Endodermal cell (in vitro differentiated cells): ENCODE measurements around the gene FREM3. TPM values are rescaled to one million over a fixed set of nuclear protein-coding genes. Genes with fewer than 3 reads are reported as not detected.

ENCODE experiments used
- DNase-seq: peaks from one replicate; pipeline ENCODE4 v3.0.0-alpha.2; 2017
- H3K27ac ChIP-seq: 2 replicates; pipeline ENCODE4 v1.5.1; 2013; ENCODE audit warnings: mild to moderate bottlenecking, low read depth, low read length, moderate library complexity
- H3K27me3 ChIP-seq: 2 replicates; pipeline ENCODE4 v1.6.1; 2013; ENCODE audit warnings: mild to moderate bottlenecking, low read length, moderate library complexity; ENCODE audit not compliant: insufficient read depth, control insufficient read depth, poor library complexity, severe bottlenecking
- H3K36me3 ChIP-seq: 2 replicates; pipeline ENCODE4 v1.7.0; 2013; ENCODE audit warnings: mild to moderate bottlenecking, low read length, moderate library complexity; ENCODE audit not compliant: control insufficient read depth, insufficient read depth
- H3K4me1 ChIP-seq: one replicate; pipeline ENCODE4 v1.7.0; 2013; ENCODE audit warnings: low read length; ENCODE audit not compliant: control insufficient read depth, insufficient read depth
- H3K4me3 ChIP-seq: 2 replicates; pipeline ENCODE4 v1.5.1; 2013; ENCODE audit warnings: mild to moderate bottlenecking, low read length, moderate library complexity
- H3K9ac ChIP-seq: 2 replicates; pipeline ENCODE4 v1.6.1; 2013; ENCODE audit warnings: mild to moderate bottlenecking, low read length, moderate library complexity; ENCODE audit not compliant: poor library complexity, severe bottlenecking; ENCODE audit errors: extremely low read depth
- H3K9me3 ChIP-seq: 2 replicates; pipeline ENCODE4 v1.6.1; 2013; ENCODE audit warnings: mild to moderate bottlenecking, low read length, moderate library complexity; ENCODE audit not compliant: control insufficient read depth
- H3K27ac Mint-ChIP-seq: 2 replicates; pipeline ENCODE4 v1.8.0; 2020; ENCODE audit warnings: mixed read lengths
- H3K27me3 Mint-ChIP-seq: 2 replicates; pipeline ENCODE4 v1.8.0; 2021; ENCODE audit warnings: mild to moderate bottlenecking, mixed read lengths; ENCODE audit not compliant: insufficient read depth
- H3K36me3 Mint-ChIP-seq: 2 replicates; pipeline ENCODE4 v1.8.0; 2020; ENCODE audit warnings: low read depth, mixed read lengths
- H3K4me1 Mint-ChIP-seq: 2 replicates; pipeline ENCODE4 v1.8.0; 2020; ENCODE audit warnings: mixed read lengths
- H3K4me3 Mint-ChIP-seq: 2 replicates; pipeline ENCODE4 v1.8.0; 2020; ENCODE audit warnings: mild to moderate bottlenecking, moderate library complexity, mixed read lengths
- H3K9me3 Mint-ChIP-seq: 2 replicates; pipeline ENCODE4 v1.8.0; 2020; ENCODE audit warnings: mild to moderate bottlenecking, mixed read lengths
- CTCF ChIP-seq: fragments of 200-600 bp; sonication (generic); conservative IDR thresholded peaks from 2 replicates; pipeline ENCODE4 v1.5.0; 2021; ENCODE audit warnings: antibody characterized with exemption, mild to moderate bottlenecking
- whole genome bisulfite sequencing, 2 experiments: methylation state at CpG; one replicate each; pipeline versions ENCODE4 v1.1.5 to v1.1.7; 2013; ENCODE audit warnings: missing lambda C conversion rate in 2 of 2, mixed read lengths in 1 of 2; ENCODE audit not compliant: insufficient coverage in 1 of 2, insufficient read length in 1 of 2; 5-methylcytosine and 5-hydroxymethylcytosine counted together
- total RNA-seq, 2 donors: library from RNA; stranded (reverse); fragmentation: NEBNext Ultra II Directional in 1 of 2; extraction: Animal tissue kit (Norgen Biotek cat#: 25700) in 1 of 2; gene quantifications; 2 replicates in 1 of 2; 3 replicates in 1 of 2; pipeline ENCODE4 v1.2.1, GENCODE V29; 2021

The FREM3 gene
- total RNA-seq, 2 donors from 2014 or later, result 0.13 to 0.20 TPM

GRCh38 chr4:143711543-143712154 is 11.2 kb upstream of the FREM3 start:
- no peak overlapping the region for H3K27ac Mint-ChIP-seq
- DNase-seq, result peak; percentile 73
- Histone ChIP-seq H3K27me3 (no peaks in the 10 kb centered on the region), H3K36me3 (no peaks in the 10 kb centered on the region), H3K9ac (no peak overlapping the region), H3K4me3 (no peak overlapping the region), H3K9me3 (no peaks in the 10 kb centered on the region), H3K27ac (no peak overlapping the region), H3K4me1 (no peaks in the 10 kb centered on the region)
- WGBS, 2 experiments, result 76 to 77% methylated on average over 2 to 4 of the region's 4 CpGs
- peaks cover 8% of the 10 kb centered on the region for H3K27me3 Mint-ChIP-seq
- peak; percentile 79 for TF ChIP-seq CTCF
- no peak overlapping the region for H3K4me3 Mint-ChIP-seq
- H3K36me3 Mint-ChIP-seq, result no peaks in the 10 kb centered on the region
- peaks cover 3% of the 10 kb centered on the region for H3K9me3 Mint-ChIP-seq
- H3K4me1 Mint-ChIP-seq, result peaks cover 15% of the 10 kb centered on the region

GRCh38 chr4:143701365-143701764 is 890 bp upstream of the FREM3 start:
- no peak for TF ChIP-seq CTCF
- H3K9me3 Mint-ChIP-seq, result no peaks in the 10 kb centered on the region
- Histone ChIP-seq H3K4me1 (no peaks in the 10 kb centered on the region), H3K36me3 (no peaks in the 10 kb centered on the region), H3K4me3 (peak overlapping the region; percentile 77), H3K9ac (no peak overlapping the region), H3K27me3 (peaks cover 84% of the 10 kb centered on the region), H3K27ac (no peak overlapping the region), H3K9me3 (no peaks in the 10 kb centered on the region)
- no peak overlapping the region for H3K27ac Mint-ChIP-seq
- H3K4me1 Mint-ChIP-seq, result peaks cover 3% of the 10 kb centered on the region
- H3K27me3 Mint-ChIP-seq, result peaks cover 89% of the 10 kb centered on the region
- DNase-seq, result no peak
- WGBS, 2 experiments, result 61 to 62% methylated on average over 5 to 6 of the region's 6 CpGs
- H3K4me3 Mint-ChIP-seq, result peak overlapping the region; percentile 55
- H3K36me3 Mint-ChIP-seq, result no peaks in the 10 kb centered on the region

GRCh38 chr4:143700046-143700415 is 444 bp downstream of the FREM3 start:
- no peak for TF ChIP-seq CTCF
- peak overlapping the region; percentile 77 for H3K4me3 ChIP-seq
- no peaks in the 10 kb centered on the region for H3K36me3 ChIP-seq
- no peak overlapping the region for H3K27ac ChIP-seq
- H3K9ac ChIP-seq, result no peak overlapping the region
- H3K36me3 Mint-ChIP-seq, result no peaks in the 10 kb centered on the region
- H3K9me3 ChIP-seq, result no peaks in the 10 kb centered on the region
- H3K27me3 Mint-ChIP-seq, result peaks cover 86% of the 10 kb centered on the region
- H3K4me3 Mint-ChIP-seq, result peak overlapping the region; percentile 55
- no peak overlapping the region for H3K27ac Mint-ChIP-seq
- H3K4me1 Mint-ChIP-seq, result peaks cover 3% of the 10 kb centered on the region
- H3K4me1 ChIP-seq, result no peaks in the 10 kb centered on the region
- WGBS, 2 experiments, result 5 to 11% methylated on average over 4 to 34 of the region's 34 CpGs
- H3K27me3 ChIP-seq, result peaks cover 79% of the 10 kb centered on the region
- peak; percentile 76 for DNase-seq
- H3K9me3 Mint-ChIP-seq, result no peaks in the 10 kb centered on the region
